Measurements from ENCODE around the gene AMBN. TPM values are rescaled to one million over a fixed set of nuclear protein-coding genes. Genes with fewer than 3 reads are reported as not detected.

AMBN gene
- total and polyA plus RNA-seq, 9 of the 15 experiments (the other 6 are each of a cell fraction or from before 2014, with no cell fraction given) = 0.03 to 0.09 (median 0.07) TPM; not detected in 6

- no peak for TF ChIP-seq ZNF263 (CRISPR knock-in tag; IDR thresholded peaks at IDR 0.05; ENCODE audit: borderline replicate concordance)
- no peak for TF ChIP-seq SMARCC2 (IDR thresholded peaks at IDR 0.05; ENCODE audit: low read depth)
- no peak for TF ChIP-seq ZNF239 (CRISPR knock-in tag; IDR thresholded peaks at IDR 0.05)
- no peak for TF ChIP-seq HOXB6 (CRISPR knock-in tag; IDR thresholded peaks at IDR 0.05; ENCODE audit: borderline replicate concordance)
- no peak for TF ChIP-seq CEBPG (CRISPR knock-in tag; IDR thresholded peaks at IDR 0.05)
- TF ChIP-seq CEBPG (tag; conservative IDR thresholded peaks at IDR 0.05 in 1 of 2, IDR thresholded peaks at IDR 0.05 in 1 of 2) = no peak
Measured at GRCh38 chr4:70559924-70560323, 32.1 kb upstream of the AMBN start (continued).

- H3K27me3 ChIP-seq (ENCODE audit: control insufficient read depth in 2 of 2, insufficient read depth in 2 of 2, low read length in 2 of 2) = no peaks in the 10 kb centered on the region
- no peak overlapping the region for H2AFZ ChIP-seq (ENCODE audit: low read depth, low read length)
- ChIA-PET CTCF (ENCODE audit: low intra/inter-chr PET ratio) (no interaction called here), POLR2A (interaction anchor here (0.5 kb wide), 1 partner anchor 1342 kb away, joined by 4 read pairs; no protein-coding TSS in a partner anchor)
- intact Hi-C loops (cut with micrococcal nuclease) (no loop called here), in situ Hi-C loops (cut with MboI) (no loop called here)
- H3K36me3 ChIP-seq (ENCODE audit: control insufficient read depth, insufficient read depth, low read length) = no peaks in the 10 kb centered on the region
- no peak overlapping the region for H3K9ac ChIP-seq (ENCODE audit: insufficient read depth in 1 of 2, low read depth in 2 of 2, low read length in 2 of 2)
- no peak overlapping the region for H3K4me3 ChIP-seq
- no peaks in the 10 kb centered on the region for H4K20me1 ChIP-seq (replicated peaks; ENCODE audit: control insufficient read depth, insufficient read depth, low read length)
- ATAC-seq (no peak), FAIRE-seq (no peak), DNase-seq (ENCODE audit: extremely low read depth in 1 of 4, low spot score in 3 of 4) (no peak)
- no TSS peak for BruUV-seq (replicated peaks)
- H3K4me1 ChIP-seq (replicated peaks in 1 of 2; ENCODE audit: control insufficient read depth in 2 of 2, insufficient read depth in 2 of 2, low read length in 2 of 2) = no peaks in the 10 kb centered on the region
- H3K4me2 ChIP-seq (ENCODE audit: insufficient read depth, low read length) = no peak overlapping the region
- no peak overlapping the region for H3K27ac ChIP-seq (ENCODE audit: extremely low read depth, low read depth, low read length)
- no peaks in the 10 kb centered on the region for H3K9me1 ChIP-seq (ENCODE audit: control insufficient read depth, insufficient read depth, low read length)
- no peaks in the 10 kb centered on the region for H3K9me3 ChIP-seq (replicated peaks; ENCODE audit: control insufficient read depth, insufficient read depth, low read depth, low read length)
- no peaks in the 10 kb centered on the region for H3K79me2 ChIP-seq (ENCODE audit: control insufficient read depth, insufficient read depth, low read length)
- WGBS (ENCODE audit: insufficient coverage, low coverage, missing lambda C conversion rate) = 1% methylated on average over 8 of the region's 8 CpGs
- TF ChIP-seq CBFA2T2 (conservative IDR thresholded peaks at IDR 0.05) (no peak), PRDM10 (IDR thresholded peaks at IDR 0.05; ENCODE audit: partially characterized antibody) (no peak), MTA1 (IDR thresholded peaks at IDR 0.05; ENCODE audit: borderline replicate concordance) (no peak), PURB (CRISPR knock-in tag; IDR thresholded peaks at IDR 0.05; ENCODE audit: low read depth) (no peak), ZNF668 (CRISPR knock-in tag; IDR thresholded peaks at IDR 0.05) (no peak), UBTF (IDR thresholded peaks at IDR 0.05; ENCODE audit: borderline replicate concordance in 1 of 2, low read depth in 2 of 2, low read length in 2 of 2) (no peak), GMEB1 (CRISPR knock-in tag; IDR thresholded peaks at IDR 0.05) (no peak)
Measured at GRCh38 chr4:70564033-70564432, 28.0 kb upstream of the AMBN start.

Measured in K562 (cell line).